Effector memory CD4-positive, alpha-beta T cell (primary cell): Measurements from ENCODE around the gene DMAC2.
"Not testable (repeated sequence)": the region's sequence is repeated elsewhere in the genome, so short reads cannot be mapped to it uniquely, and the experiment has no call there.

Source experiments
- DNase-seq, 3 donors: peaks; one replicate each; pipeline ENCODE4 v3.0.0-alpha.2; 2020
- H3K27ac ChIP-seq: 2 replicates; pipeline ENCODE4 v1.7.0; 2013; ENCODE audit warnings: mild to moderate bottlenecking, low read length, moderate library complexity; ENCODE audit not compliant: insufficient read depth, poor library complexity, severe bottlenecking
- H3K27me3 ChIP-seq: replicated peaks from 2 replicates; pipeline ENCODE4 v1.7.0; 2013; ENCODE audit warnings: mild to moderate bottlenecking, low read length; ENCODE audit not compliant: insufficient read depth, control insufficient read depth, poor library complexity, severe bottlenecking
- H3K36me3 ChIP-seq: 2 replicates; pipeline ENCODE4 v1.7.0; 2013; ENCODE audit warnings: mild to moderate bottlenecking, low read length, moderate library complexity; ENCODE audit not compliant: control insufficient read depth, insufficient read depth
- H3K4me1 ChIP-seq: 2 replicates; pipeline ENCODE4 v1.7.0; 2013; ENCODE audit warnings: low read length, mild to moderate bottlenecking; ENCODE audit not compliant: control insufficient read depth, insufficient read depth, poor library complexity, severe bottlenecking
- H3K4me3 ChIP-seq: 2 replicates; pipeline ENCODE4 v1.7.0; 2013; ENCODE audit warnings: low read length, low read depth, mild to moderate bottlenecking; ENCODE audit not compliant: insufficient read depth, poor library complexity, severe bottlenecking
- H3K9me3 ChIP-seq: 2 replicates; pipeline ENCODE4 v1.7.0; 2013; ENCODE audit warnings: mild to moderate bottlenecking, low read length, moderate library complexity; ENCODE audit not compliant: control insufficient read depth
- total RNA-seq, 3 donors: gene quantifications; one replicate each; lab custom pipeline; 2026; lab: John Stamatoyannopoulos, UW

DMAC2 gene
- 10.6 to 14.4 (median 13.7) reads per million in 3 donors for total RNA-seq

GRCh38 chr19:41439441-41440222 is at the start of gene DMAC2:
Gene DMAC2 (minus strand): TSS chr19:41439912. CDS start chr19:41439899, 13 bp downstream.
- Histone ChIP-seq H3K9me3 (no peaks in the 10 kb centered on the region), H3K4me1 (no peaks in the 10 kb centered on the region), H3K27me3 (no peaks in the 10 kb centered on the region), H3K36me3 (peaks cover 3% of the 10 kb centered on the region), H3K4me3 (peak within 1 kb of the TSS; percentile 90), H3K27ac (peak within 1 kb of the TSS; percentile 75)
- peak; percentile 81 to 88 (median 88) for DNase-seq

GRCh38 chr19:41486953-41487352 is 47.2 kb upstream of the DMAC2 start:
- not testable (repeated sequence) for DNase-seq, H3K27ac ChIP-seq, H3K4me3 ChIP-seq, H3K27me3 ChIP-seq, H3K36me3 ChIP-seq, H3K9me3 ChIP-seq, H3K4me1 ChIP-seq

- Histone ChIP-seq H3K27me3 (no peaks in the 10 kb centered on the region), H3K4me1 (no peaks in the 10 kb centered on the region), H3K9me3 (no peaks in the 10 kb centered on the region), H3K36me3 (no peaks in the 10 kb centered on the region), H3K4me3 (no peak overlapping the region), H3K27ac (no peak overlapping the region)
- no peak for DNase-seq
These were observed 45.1 kb upstream of the DMAC2 start for GRCh38 chr19:41484822-41485221.

GRCh38 chr19:41480336-41480735 is 40.6 kb upstream of the DMAC2 start:
- H3K27me3 ChIP-seq, result no peaks in the 10 kb centered on the region

GRCh38 chr19:41479757-41480191 is 40.1 kb upstream of the DMAC2 start:
- DNase-seq, result no peak
- no peaks in the 10 kb centered on the region for H3K9me3 ChIP-seq
- H3K36me3 ChIP-seq, result no peaks in the 10 kb centered on the region
- H3K27me3 ChIP-seq, result no peaks in the 10 kb centered on the region
- H3K27ac ChIP-seq, result no peak overlapping the region
- H3K4me1 ChIP-seq, result no peaks in the 10 kb centered on the region
- H3K4me3 ChIP-seq, result no peak overlapping the region

More at GRCh38 chr19:41480336-41480735, 40.6 kb upstream of the DMAC2 start:
- Histone ChIP-seq H3K4me1 (no peaks in the 10 kb centered on the region), H3K36me3 (no peaks in the 10 kb centered on the region), H3K27ac (no peak overlapping the region), H3K9me3 (no peaks in the 10 kb centered on the region), H3K4me3 (no peak overlapping the region)
- DNase-seq, result no peak

GRCh38 chr19:41478875-41479756 is 39.4 kb upstream of the DMAC2 start:
- DNase-seq, result no peak
- Histone ChIP-seq H3K4me3 (no peak overlapping the region), H3K9me3 (no peaks in the 10 kb centered on the region), H3K4me1 (no peaks in the 10 kb centered on the region), H3K36me3 (no peaks in the 10 kb centered on the region), H3K27me3 (no peaks in the 10 kb centered on the region), H3K27ac (no peak overlapping the region)

GRCh38 chr19:41478171-41478570 is 38.5 kb upstream of the DMAC2 start:
- Histone ChIP-seq H3K27me3 (no peaks in the 10 kb centered on the region), H3K4me1 (no peaks in the 10 kb centered on the region), H3K36me3 (no peaks in the 10 kb centered on the region), H3K4me3 (no peak overlapping the region), H3K27ac (no peak overlapping the region), H3K9me3 (no peaks in the 10 kb centered on the region)
- no peak for DNase-seq

GRCh38 chr19:41476583-41476982 is 36.9 kb upstream of the DMAC2 start:
- Histone ChIP-seq H3K27ac (no peak overlapping the region), H3K36me3 (no peaks in the 10 kb centered on the region), H3K27me3 (peaks cover 3% of the 10 kb centered on the region), H3K4me1 (no peaks in the 10 kb centered on the region), H3K4me3 (no peak overlapping the region), H3K9me3 (no peaks in the 10 kb centered on the region)
- no peak for DNase-seq

GRCh38 chr19:41463257-41464256 is 23.8 kb upstream of the DMAC2 start:
- H3K27me3 ChIP-seq, H3K36me3 ChIP-seq, H3K9me3 ChIP-seq, H3K4me1 ChIP-seq, H3K4me3 ChIP-seq, DNase-seq, H3K27ac ChIP-seq: not testable (repeated sequence)
